ENCODE measurements around the gene FOXE1.

DNA sequence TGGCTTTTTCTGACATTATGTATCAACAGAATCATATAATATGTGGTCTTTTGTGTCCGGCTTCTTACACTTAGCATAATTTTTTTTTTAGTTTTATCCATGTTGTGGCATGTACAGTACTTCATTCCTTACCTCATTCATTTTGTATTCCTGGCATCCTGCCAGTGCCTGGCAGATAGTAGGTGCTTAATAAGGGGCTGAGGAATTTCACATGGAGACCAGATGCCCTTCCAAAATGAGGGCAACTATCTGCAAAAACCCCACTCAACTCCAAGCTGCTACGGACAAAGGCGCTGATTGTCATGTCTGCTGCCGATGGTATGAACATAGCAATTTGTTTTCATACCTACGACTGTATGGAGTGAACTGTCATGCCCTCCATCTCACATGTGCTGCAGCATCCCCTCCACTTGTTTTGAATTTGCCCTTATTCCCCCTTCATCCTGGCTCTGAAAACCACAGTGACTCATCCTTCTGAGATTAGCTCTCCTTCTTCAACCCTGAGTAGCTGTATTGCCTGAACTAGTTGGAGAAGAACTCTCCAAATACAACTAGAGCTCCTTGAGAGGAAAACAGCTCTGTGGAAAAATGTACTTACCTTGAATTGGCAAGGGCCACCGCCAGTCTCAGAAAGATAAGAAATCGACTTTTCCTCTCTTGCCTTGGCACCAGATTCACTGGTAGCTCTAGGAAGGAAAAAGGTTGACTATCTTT lies 41.3 kb upstream of the FOXE1 start:
- TF ChIP-seq, protein P1, sequence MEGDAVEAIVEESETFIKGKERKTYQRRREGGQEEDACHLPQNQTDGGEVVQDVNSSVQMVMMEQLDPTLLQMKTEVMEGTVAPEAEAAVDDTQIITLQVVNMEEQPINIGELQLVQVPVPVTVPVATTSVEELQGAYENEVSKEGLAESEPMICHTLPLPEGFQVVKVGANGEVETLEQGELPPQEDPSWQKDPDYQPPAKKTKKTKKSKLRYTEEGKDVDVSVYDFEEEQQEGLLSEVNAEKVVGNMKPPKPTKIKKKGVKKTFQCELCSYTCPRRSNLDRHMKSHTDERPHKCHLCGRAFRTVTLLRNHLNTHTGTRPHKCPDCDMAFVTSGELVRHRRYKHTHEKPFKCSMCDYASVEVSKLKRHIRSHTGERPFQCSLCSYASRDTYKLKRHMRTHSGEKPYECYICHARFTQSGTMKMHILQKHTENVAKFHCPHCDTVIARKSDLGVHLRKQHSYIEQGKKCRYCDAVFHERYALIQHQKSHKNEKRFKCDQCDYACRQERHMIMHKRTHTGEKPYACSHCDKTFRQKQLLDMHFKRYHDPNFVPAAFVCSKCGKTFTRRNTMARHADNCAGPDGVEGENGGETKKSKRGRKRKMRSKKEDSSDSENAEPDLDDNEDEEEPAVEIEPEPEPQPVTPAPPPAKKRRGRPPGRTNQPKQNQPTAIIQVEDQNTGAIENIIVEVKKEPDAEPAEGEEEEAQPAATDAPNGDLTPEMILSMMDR (IDR thresholded peaks at IDR 0.05), result no peak
- TF ChIP-seq POLR2AphosphoS5 (IDR thresholded peaks at IDR 0.05; ENCODE audit: low read depth, low read length), result no peak
- no peak for TF ChIP-seq SIN3A (IDR thresholded peaks at IDR 0.05; ENCODE audit: borderline replicate concordance, insufficient read depth, low read depth, low read length)
- TF ChIP-seq, protein P2, sequence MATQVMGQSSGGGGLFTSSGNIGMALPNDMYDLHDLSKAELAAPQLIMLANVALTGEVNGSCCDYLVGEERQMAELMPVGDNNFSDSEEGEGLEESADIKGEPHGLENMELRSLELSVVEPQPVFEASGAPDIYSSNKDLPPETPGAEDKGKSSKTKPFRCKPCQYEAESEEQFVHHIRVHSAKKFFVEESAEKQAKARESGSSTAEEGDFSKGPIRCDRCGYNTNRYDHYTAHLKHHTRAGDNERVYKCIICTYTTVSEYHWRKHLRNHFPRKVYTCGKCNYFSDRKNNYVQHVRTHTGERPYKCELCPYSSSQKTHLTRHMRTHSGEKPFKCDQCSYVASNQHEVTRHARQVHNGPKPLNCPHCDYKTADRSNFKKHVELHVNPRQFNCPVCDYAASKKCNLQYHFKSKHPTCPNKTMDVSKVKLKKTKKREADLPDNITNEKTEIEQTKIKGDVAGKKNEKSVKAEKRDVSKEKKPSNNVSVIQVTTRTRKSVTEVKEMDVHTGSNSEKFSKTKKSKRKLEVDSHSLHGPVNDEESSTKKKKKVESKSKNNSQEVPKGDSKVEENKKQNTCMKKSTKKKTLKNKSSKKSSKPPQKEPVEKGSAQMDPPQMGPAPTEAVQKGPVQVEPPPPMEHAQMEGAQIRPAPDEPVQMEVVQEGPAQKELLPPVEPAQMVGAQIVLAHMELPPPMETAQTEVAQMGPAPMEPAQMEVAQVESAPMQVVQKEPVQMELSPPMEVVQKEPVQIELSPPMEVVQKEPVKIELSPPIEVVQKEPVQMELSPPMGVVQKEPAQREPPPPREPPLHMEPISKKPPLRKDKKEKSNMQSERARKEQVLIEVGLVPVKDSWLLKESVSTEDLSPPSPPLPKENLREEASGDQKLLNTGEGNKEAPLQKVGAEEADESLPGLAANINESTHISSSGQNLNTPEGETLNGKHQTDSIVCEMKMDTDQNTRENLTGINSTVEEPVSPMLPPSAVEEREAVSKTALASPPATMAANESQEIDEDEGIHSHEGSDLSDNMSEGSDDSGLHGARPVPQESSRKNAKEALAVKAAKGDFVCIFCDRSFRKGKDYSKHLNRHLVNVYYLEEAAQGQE (IDR thresholded peaks at IDR 0.05; ENCODE audit: insufficient read depth in 1 of 2, low read depth in 2 of 2, low read length in 1 of 2), result no peak
